Calu3 (cell line): ENCODE measurements around the gene NAT10. TPM values are rescaled to one million over a fixed set of nuclear protein-coding genes. Genes with fewer than 3 reads are reported as not detected.

Experiments
- BruUV-seq: library from RNA; stranded (reverse); fragments of 400-500 nt; replicated peaks from 2 replicates; lab custom pipeline; 2021; lab: Mats Ljungman, UMichigan
- CTCF ChIA-PET: fragments of 300-600 bp; sonication (Branson Sonifier 250); formaldehyde crosslinking; loops from one replicate; lab custom pipeline; 2022; ENCODE audit warnings: antibody characterized with exemption; lab: Charles Lee
- DNase-seq: peaks from one replicate; pipeline ENCODE4 v3.0.0; 2022
- H3K27ac Mint-ChIP-seq: one replicate; pipeline ENCODE4 v1.8.0; 2022; ENCODE audit warnings: mixed read lengths; ENCODE audit not compliant: unreplicated experiment
- H3K27me3 Mint-ChIP-seq: one replicate; pipeline ENCODE4 v1.8.0; 2022; ENCODE audit warnings: mixed read lengths; ENCODE audit not compliant: unreplicated experiment
- H3K36me3 Mint-ChIP-seq: one replicate; pipeline ENCODE4 v1.8.0; 2022; ENCODE audit warnings: mild to moderate bottlenecking, moderate library complexity, mixed read lengths; ENCODE audit not compliant: insufficient read depth, unreplicated experiment
- H3K4me1 Mint-ChIP-seq: one replicate; pipeline ENCODE4 v1.8.0; 2022; ENCODE audit warnings: mild to moderate bottlenecking, low read depth, mixed read lengths; ENCODE audit not compliant: unreplicated experiment
- H3K4me3 Mint-ChIP-seq: one replicate; pipeline ENCODE4 v1.8.0; 2022; ENCODE audit warnings: mild to moderate bottlenecking, low read depth, moderate library complexity, mixed read lengths; ENCODE audit not compliant: unreplicated experiment
- H3K9me3 Mint-ChIP-seq: one replicate; pipeline ENCODE4 v1.8.0; 2022; ENCODE audit warnings: low read depth, mixed read lengths; ENCODE audit not compliant: unreplicated experiment
- CTCF ChIP-seq: fragments of 200-600 bp; IDR thresholded peaks from one replicate; pipeline ENCODE4 v1.8.0; 2022; ENCODE audit warnings: antibody characterized with exemption; ENCODE audit not compliant: unreplicated experiment
- intact Hi-C: fragments of 100-400 bp; cut with micrococcal nuclease; formaldehyde crosslinking; loops from one replicate; pipeline ENCODE4 v1.10.0; 2022; ENCODE audit not compliant: unreplicated experiment
- total RNA-seq: library from RNA; stranded (reverse); gene quantifications from 2 replicates; pipeline ENCODE4 v1.2.3, GENCODE V29; 2022

Gene NAT10
- total RNA-seq, 1 experiment from 2014 or later = 80.1 TPM

- H3K27ac Mint-ChIP-seq = no peak overlapping the region
- no peak overlapping the region for H3K4me3 Mint-ChIP-seq
- no TSS peak for BruUV-seq
- H3K4me1 Mint-ChIP-seq = peaks cover 6% of the 10 kb centered on the region
- intact Hi-C loops = no loop called here
- CTCF ChIA-PET = interaction anchor here (1.1 kb wide), 1 partner anchor 177 kb away, joined by 4 read pairs; the partner anchor contains the start of gene ABTB2
- no peak for DNase-seq
- peaks cover 4% of the 10 kb centered on the region for H3K36me3 Mint-ChIP-seq
- H3K9me3 Mint-ChIP-seq = no peaks in the 10 kb centered on the region
- TF ChIP-seq CTCF = no peak
- H3K27me3 Mint-ChIP-seq = no peaks in the 10 kb centered on the region
These were observed 75.8 kb downstream of the NAT10 start for GRCh38 chr11:34181251-34181650.

GRCh38 chr11:34181856-34182405, 76.5 kb downstream of the NAT10 start:
- Mint-ChIP-seq H3K27me3 (no peaks in the 10 kb centered on the region), H3K9me3 (no peaks in the 10 kb centered on the region), H3K36me3 (peaks cover 9% of the 10 kb centered on the region), H3K27ac (no peak overlapping the region), H3K4me3 (no peak overlapping the region), H3K4me1 (no peaks in the 10 kb centered on the region)
- no peak for DNase-seq
- intact Hi-C loops = no loop called here
- BruUV-seq = no TSS peak
- TF ChIP-seq CTCF = no peak
- CTCF ChIA-PET = no interaction called here

GRCh38 chr11:34182425-34182824, 77.0 kb downstream of the NAT10 start:
- no peaks in the 10 kb centered on the region for H3K4me1 Mint-ChIP-seq
- H3K27ac Mint-ChIP-seq = no peak overlapping the region
- no peak for TF ChIP-seq CTCF
- no peak for DNase-seq
- no TSS peak for BruUV-seq
- no peak overlapping the region for H3K4me3 Mint-ChIP-seq
- CTCF ChIA-PET = interaction anchor here (0.6 kb wide), 1 partner anchor 432 kb away, joined by 11 read pairs; no protein-coding TSS in a partner anchor
- no peaks in the 10 kb centered on the region for H3K27me3 Mint-ChIP-seq
- intact Hi-C loops = no loop called here
- no peaks in the 10 kb centered on the region for H3K9me3 Mint-ChIP-seq
- peaks cover 9% of the 10 kb centered on the region for H3K36me3 Mint-ChIP-seq

GRCh38 chr11:34182921-34183685, 77.7 kb downstream of the NAT10 start:
- CTCF ChIA-PET = interaction anchor here (0.6 kb wide), 1 partner anchor 432 kb away, joined by 11 read pairs; no protein-coding TSS in a partner anchor
- Mint-ChIP-seq H3K4me1 (peaks cover 4% of the 10 kb centered on the region), H3K27ac (no peak overlapping the region), H3K9me3 (no peaks in the 10 kb centered on the region), H3K27me3 (no peaks in the 10 kb centered on the region), H3K4me3 (no peak overlapping the region), H3K36me3 (peaks cover 9% of the 10 kb centered on the region)
- no peak for TF ChIP-seq CTCF
- no peak for DNase-seq
- BruUV-seq = no TSS peak
- intact Hi-C loops = no loop called here
